NOMO-1 (cell line): ENCODE results near the gene TMEM62.
"Not testable (repeated sequence)": the region's sequence is repeated elsewhere in the genome, so short reads cannot be mapped to it uniquely, and the experiment has no call there.

ENCODE experiments used
- DNase-seq, 2 experiments: peaks; one replicate each; lab custom pipeline; 2025; ENCODE audit not compliant: unreplicated experiment in 2 of 2; lab: John Stamatoyannopoulos, UW

Gene TMEM62

DNA sequence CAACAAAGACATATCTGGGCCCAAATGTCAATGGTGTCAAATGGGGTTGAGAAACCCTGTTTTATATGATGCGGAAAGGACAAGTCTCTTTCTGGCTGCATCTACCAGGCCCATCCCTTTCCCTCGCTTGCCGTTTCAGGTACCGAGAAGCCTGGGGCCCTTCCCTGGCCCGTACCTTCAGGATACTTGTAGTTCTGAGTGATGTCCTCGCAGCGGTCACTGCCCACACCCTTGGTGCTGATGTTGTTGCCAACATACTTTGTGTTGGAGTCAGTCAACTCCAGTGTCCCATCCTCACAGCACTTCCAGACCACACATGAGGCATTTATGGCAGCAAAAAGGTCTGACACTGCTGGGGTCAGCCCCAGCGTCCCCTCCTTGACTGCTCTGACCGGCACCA lies 73.6 kb downstream of the TMEM62 start:
- no peak for DNase-seq

DNA sequence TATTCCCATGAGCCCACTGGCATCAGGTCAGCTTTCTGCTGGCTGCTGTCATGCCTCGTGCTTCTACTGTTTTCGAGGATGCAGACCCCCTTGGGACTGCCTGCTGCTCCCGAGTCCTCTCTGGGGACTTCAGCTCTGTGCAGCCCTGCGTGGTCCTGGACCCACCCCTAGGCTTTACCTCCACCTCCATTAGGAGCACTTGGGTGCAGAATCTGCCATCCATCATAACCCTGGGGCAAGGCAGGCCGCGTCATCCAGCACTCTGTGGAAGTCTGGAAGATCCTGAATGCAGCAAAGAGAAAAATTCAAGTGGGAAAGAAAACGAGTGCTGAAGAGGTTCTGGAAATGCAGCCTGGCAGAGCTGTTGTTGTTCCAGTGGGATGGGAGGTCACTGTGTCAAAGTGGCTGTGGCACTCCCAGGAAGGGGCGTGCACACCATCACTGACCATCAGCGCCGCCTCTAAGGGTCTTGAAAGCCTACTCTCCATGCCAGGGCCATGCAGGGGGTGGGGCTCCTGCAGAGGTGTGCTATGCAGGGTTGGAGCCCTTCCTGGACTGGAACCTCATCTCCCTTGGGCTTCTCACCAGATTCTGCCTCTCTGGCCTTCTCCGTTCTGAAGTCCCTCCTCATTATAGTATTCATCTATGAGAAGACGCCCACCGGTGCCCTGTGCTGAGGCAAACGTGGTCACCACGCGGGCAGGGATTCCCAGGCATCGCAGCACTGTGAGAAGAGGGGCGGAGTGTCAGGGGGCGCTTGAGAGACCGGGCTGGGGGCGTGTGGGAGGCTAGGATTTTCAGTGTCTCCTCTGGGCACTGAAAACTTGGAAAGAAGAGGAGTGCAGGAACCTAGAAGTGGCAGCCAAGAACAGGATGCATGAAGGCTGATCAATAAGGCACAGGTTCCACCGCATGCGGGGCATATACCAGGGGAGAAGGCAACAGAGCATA lies 74.9 kb downstream of the TMEM62 start:
- DNase-seq, result no peak

DNA sequence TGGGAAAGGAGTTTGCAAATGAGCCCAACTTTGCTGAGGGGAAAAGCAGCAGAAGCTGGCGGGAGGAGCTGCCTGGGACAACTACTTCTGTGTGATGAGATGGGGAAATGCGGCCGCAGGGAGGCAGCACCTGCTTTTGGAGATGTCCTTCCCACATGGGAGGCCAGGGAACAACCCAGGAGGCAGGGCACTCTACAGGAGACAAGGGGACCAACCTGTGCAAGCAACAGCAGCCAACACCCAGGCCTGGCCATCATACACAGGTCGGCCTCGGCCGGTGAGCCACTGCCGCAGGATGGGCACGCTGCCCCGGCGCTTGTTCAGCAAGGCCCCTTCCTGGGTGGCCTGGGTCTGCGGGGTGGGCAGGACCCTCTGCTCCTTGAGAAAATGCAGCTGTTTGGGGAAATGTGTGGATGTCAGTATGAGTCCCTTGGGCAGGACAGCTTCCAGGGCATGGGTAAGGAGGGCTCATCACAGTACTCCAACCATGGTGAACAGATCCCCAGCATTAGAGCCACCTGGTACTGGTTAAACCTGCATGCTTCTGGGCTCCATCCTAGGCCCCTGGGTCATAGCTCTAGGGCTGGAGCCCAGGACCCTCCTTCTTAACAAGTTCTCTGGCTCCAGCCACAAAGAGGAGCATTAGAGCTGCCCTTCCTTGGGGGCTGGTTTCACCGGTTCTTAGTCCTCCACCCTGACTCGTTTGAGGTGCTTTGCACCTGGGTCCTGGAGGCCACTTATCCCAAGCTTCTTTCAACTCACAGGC lies 75.9 kb downstream of the TMEM62 start:
- DNase-seq, result no peak

DNA sequence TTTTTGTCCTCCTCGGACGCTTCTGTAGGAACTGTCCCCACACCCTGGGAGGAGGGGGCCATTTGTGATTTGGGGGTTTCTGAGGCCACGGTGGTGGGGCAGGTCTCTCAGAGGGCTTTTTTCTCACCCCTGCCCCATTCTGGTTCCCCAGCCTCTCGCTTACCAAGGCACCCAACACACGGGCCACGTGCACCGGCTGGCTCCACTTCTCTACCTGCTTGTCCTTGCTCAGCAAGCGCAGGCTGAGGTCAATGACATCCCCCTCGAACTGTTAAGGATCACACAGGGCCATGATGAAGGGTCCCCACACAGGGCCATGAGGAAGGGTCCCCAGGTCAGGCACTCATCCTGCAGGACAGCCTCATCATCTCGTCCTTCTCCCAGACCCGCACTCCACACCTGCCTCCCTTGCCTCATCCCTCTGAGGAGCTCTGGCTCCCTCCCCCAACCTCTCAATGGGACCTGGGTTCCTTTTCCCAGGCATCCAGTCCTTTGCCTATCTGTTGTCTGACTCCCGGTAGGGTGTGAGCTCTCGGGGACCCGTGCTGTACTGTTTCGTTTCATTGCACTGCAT lies 76.9 kb downstream of the TMEM62 start:
- DNase-seq, result no peak

DNA sequence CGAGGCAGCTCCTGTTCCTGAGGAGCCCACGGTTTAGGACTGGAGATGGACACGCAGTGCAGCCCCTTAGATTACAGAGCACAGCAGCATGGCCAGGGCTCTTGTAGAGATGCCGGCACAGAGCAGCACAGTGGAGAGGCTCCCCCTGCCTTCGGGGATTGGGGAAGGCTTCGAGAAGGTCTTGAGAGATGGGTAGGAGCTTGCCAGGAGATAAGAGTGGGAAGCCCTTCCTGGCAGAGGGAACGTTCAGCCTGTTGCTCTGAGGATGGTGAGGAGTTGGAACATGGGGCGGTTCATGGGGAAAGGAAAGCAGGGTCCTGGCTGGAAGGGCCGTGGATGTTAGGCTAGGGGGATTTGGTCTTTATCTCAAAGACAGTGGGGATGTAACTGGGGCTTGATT lies 77.4 kb downstream of the TMEM62 start:
- no peak for DNase-seq

DNA sequence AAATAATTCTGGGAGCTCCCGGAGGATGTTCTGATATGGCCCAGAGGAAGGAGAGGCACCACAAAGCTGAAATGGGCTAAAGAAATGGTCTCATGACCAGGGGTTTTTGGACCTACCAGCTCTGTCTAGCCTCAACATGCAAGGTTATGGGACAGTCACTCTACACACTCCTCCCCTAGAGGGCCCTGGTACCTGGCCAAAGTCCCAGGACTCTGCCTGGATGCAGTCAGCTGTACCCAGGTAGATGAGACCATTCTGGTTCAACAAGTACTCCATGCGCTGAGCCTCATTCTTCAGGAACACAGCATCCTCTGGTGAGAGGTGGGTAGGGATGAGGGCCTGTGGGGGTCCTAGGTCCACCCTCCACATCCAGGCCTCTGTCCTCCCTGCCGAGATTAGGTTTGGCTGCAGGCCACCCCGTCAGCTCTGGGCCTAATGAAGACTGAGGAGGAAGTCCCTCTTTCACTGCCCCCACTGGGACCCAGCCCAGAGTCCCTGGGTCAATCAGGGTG lies 77.9 kb downstream of the TMEM62 start:
- no peak for DNase-seq

DNA sequence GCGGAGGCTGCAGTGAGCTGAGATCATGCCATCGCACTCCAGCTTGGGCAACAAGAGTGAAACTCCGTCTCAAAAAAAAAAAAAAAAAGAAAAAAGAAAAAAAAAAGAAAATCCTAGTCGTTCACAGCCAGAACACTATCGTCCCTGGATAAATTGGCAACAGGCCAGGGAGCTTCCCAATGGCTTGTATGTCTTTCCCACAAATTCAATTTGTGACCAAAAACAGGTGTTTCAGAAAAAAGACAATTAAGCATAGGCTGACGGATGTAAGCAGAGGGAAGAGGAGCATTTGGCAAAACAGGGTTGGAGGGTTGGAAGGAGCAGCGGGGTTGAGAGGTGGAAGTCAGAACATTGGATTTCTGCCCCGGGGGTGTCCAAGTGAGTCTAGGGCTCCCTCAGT lies 78.9 kb downstream of the TMEM62 start:
- DNase-seq, result no peak

DNA sequence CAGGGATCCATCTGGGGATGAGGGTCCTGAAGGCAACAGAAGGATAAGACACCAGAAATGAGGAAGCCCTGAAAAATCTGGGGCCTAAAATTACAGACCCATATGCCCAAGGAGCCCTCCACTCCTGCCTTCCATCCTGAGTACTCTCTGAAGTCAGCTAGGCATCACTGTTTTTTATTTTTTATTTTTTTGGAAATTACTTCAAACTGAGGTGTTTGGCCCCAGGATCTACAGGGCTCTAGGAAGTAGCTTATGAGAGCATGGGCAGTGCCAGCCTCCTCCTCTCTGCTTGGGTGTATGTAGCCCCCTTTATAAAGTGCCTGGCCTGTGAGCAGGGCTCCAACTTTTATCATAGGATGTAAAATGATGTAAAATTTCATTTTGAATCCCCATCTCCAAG lies 79.6 kb downstream of the TMEM62 start:
- no peak for DNase-seq

DNA sequence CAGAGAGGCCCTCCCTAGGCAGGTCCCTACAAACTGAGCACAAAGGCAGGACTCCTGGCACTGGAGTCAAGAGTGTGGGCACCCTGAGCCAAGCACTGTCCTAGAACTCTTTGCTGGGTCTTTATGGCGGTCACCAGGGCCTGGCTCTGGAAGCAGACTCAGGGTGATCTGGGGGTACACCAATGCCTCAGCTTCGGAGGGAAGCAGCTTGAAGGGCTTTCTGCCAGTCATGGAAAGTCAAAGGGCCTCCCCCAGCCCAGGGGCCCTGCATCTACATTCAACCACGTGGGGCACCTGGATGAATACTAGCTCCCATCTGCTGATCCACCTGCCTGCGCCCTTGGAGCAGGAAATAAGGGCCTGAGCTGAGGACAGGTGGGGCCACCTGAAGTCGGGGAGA lies 80.1 kb downstream of the TMEM62 start:
- DNase-seq, result no peak

DNA sequence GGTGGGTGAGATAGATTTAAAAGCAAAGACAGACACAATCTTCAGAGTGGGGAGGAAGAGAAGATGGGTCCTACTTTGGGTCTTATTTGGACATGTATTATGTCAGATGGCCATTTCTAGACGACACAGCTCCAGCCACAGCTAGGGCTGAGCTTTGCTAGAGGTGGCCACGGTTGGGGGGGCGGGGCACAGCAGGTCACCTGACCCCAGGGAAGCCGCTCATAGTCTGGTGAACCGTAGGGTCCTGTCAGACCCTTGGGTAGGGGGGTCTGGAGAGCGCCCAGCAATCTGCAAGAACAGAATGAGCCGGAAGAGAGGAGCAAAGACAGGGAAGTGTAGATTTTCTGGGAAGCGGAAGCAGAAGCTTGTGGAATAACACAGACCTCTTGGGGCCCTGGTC lies 80.8 kb downstream of the TMEM62 start:
- DNase-seq, result no peak

DNA sequence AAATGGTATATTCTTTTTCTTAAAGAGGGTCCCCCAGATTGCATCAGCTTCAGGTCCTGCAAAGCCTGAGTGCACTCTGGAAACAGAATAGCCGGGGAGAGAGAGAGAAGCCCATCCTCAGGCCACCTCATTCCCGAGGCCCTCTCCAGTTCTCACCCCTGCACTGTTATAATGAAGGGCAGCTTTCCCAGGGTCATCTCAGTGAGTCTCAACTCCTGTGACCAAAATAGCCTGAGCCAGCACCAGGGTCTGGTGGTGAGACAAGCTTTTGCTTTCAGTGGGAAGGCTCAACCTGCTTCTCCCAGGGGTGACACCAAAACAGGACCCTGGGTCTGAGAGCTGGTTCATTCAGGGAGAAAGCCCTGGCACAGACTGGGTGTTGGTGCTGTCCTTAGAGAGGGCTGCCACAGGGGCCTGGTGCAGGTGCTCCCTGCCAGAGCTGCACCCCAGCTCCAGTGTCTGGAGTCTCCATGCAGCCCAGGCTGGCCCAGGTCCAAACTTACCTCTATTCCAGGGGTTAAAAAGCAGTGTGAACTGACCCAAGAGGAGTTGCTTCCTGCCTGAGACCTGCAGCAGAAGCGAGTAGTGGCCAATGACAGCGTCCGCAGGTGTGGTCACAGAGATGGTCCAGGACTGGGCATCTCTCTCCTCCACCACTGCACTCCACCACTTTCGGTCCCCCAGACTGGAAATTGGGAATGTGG lies 81.4 kb downstream of the TMEM62 start:
- no peak for DNase-seq

DNA sequence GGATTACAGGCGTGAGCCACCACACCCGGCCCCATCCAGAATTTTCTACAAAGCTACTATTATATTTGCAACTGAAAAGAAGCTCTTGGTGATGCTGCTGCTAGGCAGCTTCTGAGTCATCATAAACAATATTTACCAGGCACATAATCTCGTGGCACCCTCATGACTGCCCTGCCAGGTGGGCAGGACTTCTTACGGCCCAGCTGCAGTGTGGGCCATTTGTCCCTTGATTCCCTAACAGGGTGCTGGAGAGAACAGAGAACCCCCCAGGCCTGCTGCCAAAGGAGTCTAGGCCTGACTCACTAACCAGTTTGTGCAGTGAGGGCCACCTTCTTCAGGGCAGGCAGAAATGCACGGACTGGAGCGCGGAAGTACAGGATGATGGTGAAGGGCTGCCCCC lies 82.6 kb downstream of the TMEM62 start:
- DNase-seq, result no peak

DNA sequence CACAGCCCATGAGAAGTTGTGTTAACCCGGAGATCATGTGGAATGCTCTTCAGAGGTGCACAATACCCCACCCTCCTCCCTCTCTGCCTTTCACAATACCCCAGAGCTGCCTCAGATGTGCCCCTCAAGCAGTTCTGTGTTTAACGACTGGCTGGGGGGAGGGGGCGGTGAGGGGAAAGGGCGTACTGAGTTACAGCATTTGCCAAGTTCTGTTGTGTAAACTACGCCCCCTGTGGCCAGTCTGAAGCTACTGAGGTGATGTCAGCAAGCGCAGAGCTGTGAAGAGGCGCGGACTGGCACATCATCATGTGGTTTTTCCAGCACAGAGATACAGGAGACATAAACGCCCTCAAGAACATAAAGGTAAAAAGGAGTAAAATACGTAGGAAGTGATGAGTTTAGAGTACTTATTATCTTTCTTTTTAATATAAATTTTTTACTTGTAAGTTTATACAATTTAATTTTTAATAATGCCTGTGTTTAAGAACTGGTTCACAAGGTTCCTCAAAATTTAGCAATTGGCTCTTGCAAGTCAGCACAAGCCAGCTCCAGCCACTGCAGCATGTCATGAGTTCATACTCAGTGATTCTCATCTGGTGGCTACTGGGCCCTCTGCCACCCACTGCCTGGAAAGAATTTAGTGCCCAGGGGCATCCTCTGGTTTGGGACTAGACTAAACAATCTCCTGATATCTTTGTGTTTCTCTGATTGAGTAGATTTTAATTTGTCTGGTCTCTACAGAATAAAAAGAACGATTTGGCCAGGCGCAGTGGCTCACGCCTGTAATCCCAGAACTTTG lies 85.7 kb downstream of the TMEM62 start:
- DNase-seq, result peak in 1 of 2 experiments; percentile 13

DNA sequence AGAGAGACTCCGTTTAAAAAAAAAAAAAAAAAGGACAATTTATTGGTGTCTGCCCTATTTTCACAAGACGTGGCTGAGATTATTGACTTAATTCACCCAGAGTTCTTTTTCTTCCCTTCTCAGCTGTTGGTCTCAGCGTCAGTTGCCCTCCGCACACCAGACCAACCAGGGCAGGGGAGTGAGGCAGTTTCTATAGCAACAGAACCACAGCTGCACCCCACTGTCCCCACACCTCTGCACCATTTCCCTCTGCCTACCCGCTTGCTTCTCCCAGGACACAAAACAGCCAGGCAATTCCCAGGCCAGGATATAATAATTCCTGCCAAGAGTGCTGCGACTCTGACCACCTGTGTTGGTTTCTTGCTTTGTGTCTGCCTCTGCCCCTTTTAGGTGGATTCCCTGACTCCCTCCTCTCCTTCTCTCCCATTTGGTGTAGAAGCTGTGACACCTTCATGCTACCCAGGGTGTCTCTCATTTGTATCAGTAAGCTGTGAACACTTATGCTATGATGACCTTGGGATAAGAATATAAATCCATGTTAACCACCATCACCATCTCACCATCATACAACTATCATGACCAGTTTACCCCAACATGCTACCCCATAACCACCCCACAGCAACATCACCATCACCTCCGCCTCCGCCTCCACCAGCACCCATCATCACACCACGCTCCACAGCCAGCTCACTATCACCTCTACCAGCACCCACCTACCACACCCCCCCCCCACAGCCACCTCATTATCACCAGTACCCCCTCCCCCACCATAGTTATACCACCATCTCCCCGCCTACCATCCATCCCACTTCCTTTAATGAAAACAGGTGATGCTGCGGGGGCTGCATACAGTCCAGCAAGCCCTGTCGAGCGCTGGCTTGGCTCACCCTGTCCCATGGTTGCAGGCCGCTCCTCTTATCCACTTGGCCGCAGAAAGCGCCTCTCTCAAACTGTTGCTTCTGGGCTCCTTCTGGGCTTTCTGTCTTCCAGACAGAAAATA lies 86.8 kb downstream of the TMEM62 start:
- no peak for DNase-seq

DNA sequence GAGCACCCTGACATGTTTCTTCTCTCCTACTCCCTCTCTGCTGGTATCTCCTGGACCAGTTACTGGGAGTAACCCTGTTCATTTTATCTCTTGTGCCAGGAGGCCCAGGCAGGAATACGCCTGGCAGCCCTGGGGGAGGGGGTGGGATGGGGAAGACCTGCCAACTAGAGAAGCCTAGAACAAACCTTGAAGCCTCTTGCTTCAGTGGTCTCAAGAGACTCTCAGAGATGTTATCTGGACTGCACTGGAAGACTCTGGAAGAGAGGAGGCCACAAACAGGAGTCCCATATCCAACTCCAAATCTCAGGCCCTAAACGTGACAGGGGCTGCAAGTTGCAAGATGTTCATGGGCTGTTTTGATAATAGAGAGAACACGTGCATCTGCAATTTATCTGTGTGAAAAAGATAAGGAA lies 87.6 kb downstream of the TMEM62 start, which contains the start of gene EPB42:
Gene EPB42, minus strand, starts transcription at position 28 of the 413 bp plus-strand sequence. CDS start 193 bp downstream, outside the sequence.
- no peak for DNase-seq

DNA sequence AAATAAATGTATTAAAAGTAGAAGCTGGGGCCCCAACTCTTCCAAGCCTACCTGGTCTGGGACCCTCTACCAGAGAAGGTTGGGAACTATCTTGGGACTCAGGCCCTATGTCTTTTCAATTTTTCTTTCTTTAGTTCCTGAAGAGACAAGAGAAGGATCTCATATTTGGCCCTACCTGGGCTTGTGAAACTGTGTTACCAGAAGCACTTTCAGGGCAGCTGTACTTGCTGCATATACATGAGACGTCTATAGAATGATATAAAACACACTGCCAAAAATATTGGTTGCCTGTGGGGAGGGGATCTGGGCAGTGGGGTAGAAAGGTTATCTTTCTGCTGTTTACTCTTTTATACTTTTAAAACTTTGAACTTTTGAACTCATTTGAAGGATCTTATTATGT lies 88.0 kb downstream of the TMEM62 start:
- no peak for DNase-seq

DNA sequence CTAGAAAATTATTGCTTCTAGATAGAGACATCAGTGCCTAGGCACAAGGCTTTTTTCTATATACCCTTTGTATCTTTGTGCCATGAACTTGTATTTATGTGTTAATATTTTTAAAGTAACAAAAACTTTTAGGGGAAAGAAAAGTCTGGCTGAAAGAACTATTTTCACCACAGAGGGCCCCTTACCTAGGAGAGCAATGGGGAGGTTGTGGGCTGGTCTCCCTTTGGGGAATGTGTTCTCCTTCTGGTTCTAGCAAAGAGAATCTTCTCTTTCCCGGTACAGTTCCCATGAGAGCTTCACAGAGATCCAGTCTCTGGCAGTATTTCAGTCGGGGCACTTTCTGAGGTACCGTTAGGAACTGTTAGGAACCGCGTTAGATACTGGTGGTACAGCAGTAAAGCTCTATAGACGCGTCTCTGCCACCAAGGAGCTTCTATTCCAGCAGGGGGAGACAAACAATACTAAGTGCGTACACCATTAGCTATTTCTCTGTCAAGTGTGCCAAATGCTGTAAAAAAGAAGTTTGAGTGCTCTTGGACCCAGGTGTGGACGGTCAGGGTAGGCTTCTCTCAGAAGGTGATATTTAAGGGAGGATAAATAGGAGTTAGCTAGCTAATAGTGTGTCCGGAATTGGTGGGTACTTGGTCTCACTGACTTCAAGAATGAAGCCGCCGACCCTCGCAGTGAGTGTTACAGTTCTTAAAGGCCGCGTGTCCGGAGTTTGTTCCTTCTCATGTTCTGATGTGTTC lies 92.0 kb downstream of the TMEM62 start:
- DNase-seq, result peak; percentile 61 to 78

DNA sequence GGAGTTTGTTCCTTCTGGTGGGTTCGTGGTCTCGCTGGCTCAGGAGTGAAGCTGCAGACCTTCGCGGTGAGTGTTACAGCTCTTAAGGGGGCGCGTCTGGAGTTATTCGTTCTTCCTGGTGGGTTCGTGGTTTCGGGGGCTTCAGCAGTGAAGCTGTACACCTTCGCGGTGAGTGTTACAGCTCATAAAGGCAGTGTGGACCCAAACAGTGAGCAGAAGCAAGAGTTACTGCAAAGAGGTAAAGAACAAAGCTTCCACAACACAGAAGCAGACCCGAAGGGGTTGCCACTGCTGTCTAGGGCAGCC lies 92.5 kb downstream of the TMEM62 start:
- DNase-seq, result not testable (repeated sequence)
